Heart right ventricle (tissue), 16 donors: ENCODE measurements around the gene RSAD1. TPM values are rescaled to one million over a fixed set of nuclear protein-coding genes. Genes with fewer than 3 reads are reported as not detected.

Experiments
- ATAC-seq, 8 donors: fragments of 200-7000 bp; cut with Tn5 transposase; one replicate each; pipeline ENCODE4 v1.9.1; 2020; ENCODE audit warnings: mild to moderate bottlenecking in 8 of 8, moderate library complexity in 8 of 8, moderate number of reproducible peaks in 1 of 8
- DNase-seq, 2 donors: peaks; one replicate each; pipeline ENCODE4 v3.0.0-alpha.2; 2020
- H3K27ac ChIP-seq, 10 donors: fragments of 200-600 bp; sonication (generic) in 2 of 10; one replicate each; pipeline versions ENCODE4 v1.5.0 to v1.8.0; 2020 to 2022; ENCODE audit warnings: mild to moderate bottlenecking in 3 of 10
- H3K27me3 ChIP-seq, 7 donors: fragments of 200-600 bp; one replicate each; pipeline ENCODE4 v1.8.0; 2021 to 2022; ENCODE audit warnings: mild to moderate bottlenecking in 2 of 7
- H3K36me3 ChIP-seq, 9 donors: fragments of 200-600 bp; sonication (generic) in 1 of 9; one replicate each; pipeline versions ENCODE4 v1.5.0 to v1.8.0; 2020 to 2022; ENCODE audit warnings: mild to moderate bottlenecking in 2 of 9
- H3K4me1 ChIP-seq, 9 donors: fragments of 200-600 bp; sonication (generic) in 1 of 9; one replicate each; pipeline versions ENCODE4 v1.5.0 to v1.8.0; 2020 to 2022; ENCODE audit warnings: mild to moderate bottlenecking in 4 of 9
- H3K4me3 ChIP-seq, 10 donors: fragments of 200-600 bp; sonication (generic) in 2 of 10; one replicate each; pipeline versions ENCODE4 v1.5.0 to v1.8.0; 2020 to 2022; ENCODE audit warnings: mild to moderate bottlenecking in 7 of 10, moderate library complexity in 2 of 10
- H3K9me3 ChIP-seq, 11 donors: fragments of 200-600 bp in 10 of 11; sonication (generic) in 2 of 11; one replicate each; pipeline versions ENCODE4 v1.5.0 to v1.8.0; 2013 to 2022; ENCODE audit warnings: mild to moderate bottlenecking in 2 of 11, control low read depth in 1 of 11, moderate library complexity in 1 of 11
- WGBS, 2 donors: extraction: QIAGEN DNeasy Blood & Tissue Kit; methylation state at CpG; one replicate each; pipeline ENCODE4 v1.1.7; 2013; ENCODE audit warnings: inconsistent platforms in 1 of 2; 5-methylcytosine and 5-hydroxymethylcytosine counted together
- intact Hi-C, 10 donors: fragments of 100-400 bp; cut with DNase I; formaldehyde crosslinking; loops; one replicate each; pipeline versions ENCODE4 v1.11.1 to v1.14.2; 2022
- polyA plus RNA-seq, 2 donors: library from polyadenylated mRNA; stranded (reverse); fragments of 200-250 nt; gene quantifications; one replicate each; pipeline ENCODE4 v1.2.3, GENCODE V29; 2013
- total RNA-seq, 10 donors: library from RNA; stranded (reverse); fragmentation: NEBNext Ultra II Directional in 3 of 10; extraction: Animal tissue kit (Norgen Biotek cat#: 25700) in 3 of 10; gene quantifications; one replicate each; pipeline versions ENCODE4 v1.2.1 to v1.2.4, GENCODE V29; 2021 to 2023
- TF ChIP-seq, protein P1 (sequence below), 9 donors: fragments of 200-600 bp; sonication (generic) in 2 of 9; IDR thresholded peaks; one replicate each; pipeline versions ENCODE4 v1.5.0 to v1.8.0; 2021 to 2022; ENCODE audit warnings: antibody characterized with exemption in 9 of 9, mild to moderate bottlenecking in 5 of 9, moderate library complexity in 1 of 9
- donor health status: Arrhythmogenic right ventricular cardiomyopathy.
- donor health status: ischemic (EF 13 %, LVEDD 7.1; RV severe dilation, severe dysfunction).
- donor health status: healthy with polysubstance abuse.
- donor health status: DM: no; HTN: yes; CAD: no.
- donor health status: DM: no; HTN: no; CAD: no.
- donor health status: ischemic (EF 25% LVEDD 6.9; RV normal size, moderate dysfunction).
- donor health status: ischemic (EF 25% LVEDD 5.7; RV mildly dilated, moderate dysfunction).
- donor health status: healthy.
- donor health status: DM: yes; HTN: yes; CAD: no.
- donor health status: Ischemic cardiomyopathy.
- donor health status: ischemic (EF 35%, LVEDD 5.7; RV mildly dilated, moderate dysfunction).
- donor health status: nonischemic (EF 11% LVEDD 7.7; RV severe dilation, severe dysfunction).
- donor health status: DM: yes; HTN: yes; CAD: no.
- donor health status: PGD.
- donor health status: ischemic (EF 29% LVEDD 5.4; RV normal size, mild dysfunction).
- donor health status: nonischemic (EF 23%, LVEDD 6.1; RV moderate dilation, normal function).

Gene RSAD1
- total and polyA plus RNA-seq, 12 donors = 31.8 to 52.3 (median 45.5) TPM

DNA sequence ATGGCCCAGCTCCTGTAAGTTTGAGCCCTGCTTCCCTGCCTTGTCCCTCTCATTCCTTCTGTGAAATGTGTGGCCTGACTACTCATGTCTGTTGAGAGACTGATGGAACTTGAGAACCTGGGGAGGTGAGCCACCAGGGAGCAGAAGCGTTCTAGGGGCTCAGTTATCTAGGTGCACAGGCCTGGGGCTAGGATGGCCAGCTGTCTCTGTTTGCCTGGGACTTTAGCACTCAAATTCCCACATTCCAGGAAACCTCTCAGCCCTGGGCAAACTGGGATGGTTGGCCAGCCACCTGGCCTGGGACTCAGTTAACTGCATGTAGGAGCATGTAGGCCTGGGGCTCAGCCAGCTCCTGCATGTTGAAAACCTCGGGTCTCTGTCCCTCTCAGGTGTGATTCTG lies 44.5 kb downstream of the RSAD1 start:
- Histone ChIP-seq H3K4me1 (peaks cover 0 to 6% (median 0%) of the 10 kb centered on the region in 9 donors), H3K9me3 (no peaks in the 10 kb centered on the region), H3K4me3 (no peak overlapping the region), H3K36me3 (no peaks in the 10 kb centered on the region), H3K27ac (no peak overlapping the region), H3K27me3 (no peaks in the 10 kb centered on the region)
- ATAC-seq (no peak), DNase-seq (no peak)
- intact Hi-C loops = no loop called here
- TF ChIP-seq, protein P1, sequence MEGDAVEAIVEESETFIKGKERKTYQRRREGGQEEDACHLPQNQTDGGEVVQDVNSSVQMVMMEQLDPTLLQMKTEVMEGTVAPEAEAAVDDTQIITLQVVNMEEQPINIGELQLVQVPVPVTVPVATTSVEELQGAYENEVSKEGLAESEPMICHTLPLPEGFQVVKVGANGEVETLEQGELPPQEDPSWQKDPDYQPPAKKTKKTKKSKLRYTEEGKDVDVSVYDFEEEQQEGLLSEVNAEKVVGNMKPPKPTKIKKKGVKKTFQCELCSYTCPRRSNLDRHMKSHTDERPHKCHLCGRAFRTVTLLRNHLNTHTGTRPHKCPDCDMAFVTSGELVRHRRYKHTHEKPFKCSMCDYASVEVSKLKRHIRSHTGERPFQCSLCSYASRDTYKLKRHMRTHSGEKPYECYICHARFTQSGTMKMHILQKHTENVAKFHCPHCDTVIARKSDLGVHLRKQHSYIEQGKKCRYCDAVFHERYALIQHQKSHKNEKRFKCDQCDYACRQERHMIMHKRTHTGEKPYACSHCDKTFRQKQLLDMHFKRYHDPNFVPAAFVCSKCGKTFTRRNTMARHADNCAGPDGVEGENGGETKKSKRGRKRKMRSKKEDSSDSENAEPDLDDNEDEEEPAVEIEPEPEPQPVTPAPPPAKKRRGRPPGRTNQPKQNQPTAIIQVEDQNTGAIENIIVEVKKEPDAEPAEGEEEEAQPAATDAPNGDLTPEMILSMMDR (IDR thresholded peaks at IDR 0.05) = no peak
- 86 to 89% methylated on average over 2 of the region's 2 CpGs for whole genome bisulfite sequencing, 2 donors

DNA sequence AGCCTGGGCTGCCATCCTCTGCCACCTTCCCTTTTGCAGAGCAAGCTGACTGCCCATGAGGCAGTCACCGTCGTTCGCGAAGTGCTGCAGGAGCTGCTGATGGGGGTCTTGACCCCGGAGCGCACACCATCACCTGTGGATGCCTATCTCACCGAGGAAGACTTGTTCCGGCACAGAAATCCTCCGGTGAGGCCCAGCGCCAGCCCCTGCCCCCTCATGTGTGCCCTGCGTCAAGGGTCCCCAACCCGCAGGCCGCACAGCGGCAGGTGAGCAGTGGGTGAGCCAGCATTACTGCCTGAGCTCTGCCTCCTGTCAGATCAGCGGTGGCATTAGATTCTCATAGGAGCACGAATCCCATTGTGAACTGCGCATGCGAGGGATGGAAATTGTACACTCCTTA lies 46.2 kb downstream of the RSAD1 start:
- ATAC-seq = no peak
- Histone ChIP-seq H3K36me3 (no peaks in the 10 kb centered on the region), H3K4me1 (no peaks in the 10 kb centered on the region), H3K27me3 (peaks cover 0 to 8% (median 0%) of the 10 kb centered on the region in 7 donors), H3K4me3 (no peak overlapping the region), H3K9me3 (no peaks in the 10 kb centered on the region), H3K27ac (no peak overlapping the region)
- intact Hi-C loops = no loop called here
- TF ChIP-seq, protein P1 (IDR thresholded peaks at IDR 0.05) = no peak
- DNase-seq = no peak
- WGBS, 2 donors = 93 to 95% methylated on average over 18 of the region's 18 CpGs

DNA sequence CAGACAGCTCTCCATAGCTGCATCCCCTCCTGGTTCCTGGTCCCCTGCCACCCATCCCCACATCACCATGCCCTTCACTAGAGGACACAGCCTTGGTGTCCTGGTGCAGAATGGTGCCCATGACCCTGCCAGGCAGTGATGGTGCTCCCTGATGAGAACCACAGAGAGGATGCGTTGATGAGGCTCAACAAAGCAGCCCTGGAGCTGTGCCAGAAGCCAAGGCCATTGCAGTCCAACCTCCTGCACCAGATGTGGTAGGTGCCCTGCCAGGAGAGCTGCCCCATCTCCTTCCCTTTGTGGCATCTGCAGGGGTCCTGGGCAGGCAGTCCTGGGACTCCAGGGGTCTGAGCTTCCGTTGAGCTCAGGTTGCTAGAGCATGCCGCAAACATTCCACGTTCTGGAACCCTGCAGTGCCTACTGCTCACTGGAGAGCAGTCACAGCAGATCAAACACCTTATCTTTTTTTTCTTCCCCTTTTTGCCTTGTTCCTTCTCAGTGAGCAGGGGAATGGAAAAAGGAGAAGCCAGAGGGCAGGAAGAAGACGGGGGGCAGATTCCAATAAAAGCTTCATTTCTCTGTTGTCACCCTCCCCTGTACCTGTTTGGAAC lies 48.6 kb downstream of the RSAD1 start:
- H3K4me1 ChIP-seq = peaks cover 0 to 4% (median under 1%) of the 10 kb centered on the region in 9 donors

DNA sequence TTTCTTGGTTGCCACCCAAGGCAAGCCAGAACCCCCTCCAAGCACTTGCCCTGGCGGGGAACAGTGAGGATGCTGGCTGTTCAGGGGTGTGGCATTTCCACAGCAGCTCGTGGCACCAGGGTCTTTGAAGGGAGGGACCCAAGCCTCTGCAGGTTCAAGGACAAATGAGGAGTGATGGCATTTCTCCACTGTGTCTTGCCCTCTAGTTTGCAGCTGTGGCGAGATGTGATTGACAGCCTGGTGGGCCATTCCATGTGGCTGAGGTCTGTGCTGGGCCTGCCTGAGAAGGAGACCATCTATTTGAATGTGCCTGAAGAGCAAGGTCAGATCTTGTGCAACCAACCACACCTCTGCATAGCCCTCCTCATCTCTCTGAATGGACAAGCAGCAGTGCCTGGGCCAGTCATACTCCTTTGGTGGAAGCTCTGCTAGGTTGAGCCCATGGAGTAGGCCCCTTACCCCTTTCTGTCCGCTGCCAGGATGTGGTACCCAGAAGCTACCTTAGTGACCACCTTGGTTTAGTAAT lies 49.4 kb downstream of the RSAD1 start:
- WGBS, 2 donors = 75 to 90% methylated on average over 4 of the region's 4 CpGs
- peaks cover 0 to 35% (median 24%) of the 10 kb centered on the region in 7 donors for H3K27me3 ChIP-seq

More for the DNA sequence above, 48.6 kb downstream of the RSAD1 start:
- Histone ChIP-seq H3K27ac (no peak overlapping the region), H3K36me3 (no peaks in the 10 kb centered on the region), H3K27me3 (peaks cover 0 to 28% (median 17%) of the 10 kb centered on the region in 7 donors), H3K4me3 (no peak overlapping the region), H3K9me3 (no peaks in the 10 kb centered on the region)
- DNase-seq (no peak), ATAC-seq (peak in 1 of 8 donors; percentile 7)
- TF ChIP-seq, protein P1 (IDR thresholded peaks at IDR 0.05) = no peak
- 62 to 76% methylated on average over 5 of the region's 5 CpGs for WGBS, 2 donors
- intact Hi-C loops = no loop called here

More for the DNA sequence above, 49.4 kb downstream of the RSAD1 start:
- Histone ChIP-seq H3K27ac (no peak overlapping the region), H3K4me3 (no peak overlapping the region), H3K36me3 (no peaks in the 10 kb centered on the region), H3K4me1 (peaks cover 0 to 11% (median 7%) of the 10 kb centered on the region in 9 donors), H3K9me3 (no peaks in the 10 kb centered on the region)
- TF ChIP-seq, protein P1 (IDR thresholded peaks at IDR 0.05) = no peak
- ATAC-seq = no peak
- intact Hi-C loops = no loop called here
- no peak for DNase-seq
